Breast epithelium (tissue), 3 donors: Measurements from ENCODE around the gene PNPLA1.

Experiments used
- CTCF ChIP-seq, 3 donors: fragments of 450-650 bp; IDR thresholded peaks; one replicate each; pipeline ENCODE4 v1.5.1; 2016 to 2017; ENCODE audit warnings: antibody characterized with exemption in 3 of 3, mild to moderate bottlenecking in 3 of 3, moderate library complexity in 3 of 3
- POLR2A ChIP-seq: fragments of 450-650 bp; IDR thresholded peaks from one replicate; pipeline ENCODE4 v1.6.1; 2016; ENCODE audit warnings: antibody characterized with exemption, mild to moderate bottlenecking, moderate library complexity

GRCh38 chr6:36248980-36249379, 20.9 kb upstream of the PNPLA1 start:
- TF ChIP-seq CTCF (IDR thresholded peaks at IDR 0.05), result no peak
- no peak for TF ChIP-seq POLR2A
